Neural cell (in vitro differentiated cells): ENCODE results near the gene MOB3B. TPM values are rescaled to one million over a fixed set of nuclear protein-coding genes. Genes with fewer than 3 reads are reported as not detected.
A peak's percentile ranks its signal among the peaks of the same experiment; 100 is the strongest.

Experiments
- H2AFZ ChIP-seq: fragments of 200-600, 300-800 bp; sonication (generic), shearing (Covaris generic); 2 replicates; pipeline ENCODE4 v1.6.0; 2014; ENCODE audit warnings: low read depth, mild to moderate bottlenecking, antibody characterized with exemption, low read length, moderate library complexity
- H3F3A ChIP-seq: fragments of 200-600 bp; shearing (Covaris generic); 2 replicates; pipeline ENCODE4 v1.6.1; 2016; ENCODE audit warnings: mild to moderate bottlenecking, moderate library complexity, mixed read lengths, antibody characterized with exemption, low read length; ENCODE audit not compliant: insufficient read depth, poor library complexity, severe bottlenecking
- H3K27ac ChIP-seq: fragments of 200-600, 300-800 bp; sonication (generic), shearing (Covaris generic); 2 replicates; pipeline ENCODE4 v1.5.1; 2014; ENCODE audit warnings: mild to moderate bottlenecking, low read length, moderate library complexity
- H3K27me3 ChIP-seq: fragments of 300-800, 200-600 bp; sonication (generic), shearing (Covaris generic); 2 replicates; pipeline ENCODE4 v1.6.0; 2014; ENCODE audit warnings: mild to moderate bottlenecking, low read depth, low read length, moderate library complexity; ENCODE audit not compliant: insufficient read depth
- H3K36me3 ChIP-seq: fragments of 300-800, 200-600 bp; sonication (generic), shearing (Covaris generic); 2 replicates; pipeline ENCODE4 v1.5.1; 2014; ENCODE audit warnings: mild to moderate bottlenecking, antibody characterized with exemption, low read length, moderate library complexity; ENCODE audit not compliant: insufficient read depth
- H3K4me2 ChIP-seq: fragments of 300-800, 200-600 bp; sonication (generic), shearing (Covaris generic); 2 replicates; pipeline ENCODE4 v1.6.0; 2014; ENCODE audit warnings: mild to moderate bottlenecking, low read length
- H3K4me3 ChIP-seq: fragments of 300-800, 200-600 bp; sonication (generic), shearing (Covaris generic); 2 replicates; pipeline ENCODE4 v1.5.1; 2014; ENCODE audit warnings: mild to moderate bottlenecking, low read length, moderate library complexity
- H3K79me2 ChIP-seq: fragments of 200-600 bp; shearing (Covaris generic); replicated peaks from 2 replicates; pipeline ENCODE4 v1.6.0; 2014; ENCODE audit warnings: mild to moderate bottlenecking, low read length, moderate library complexity; ENCODE audit not compliant: insufficient read depth
- H3K9ac ChIP-seq: fragments of 300-800, 200-600 bp; sonication (generic), shearing (Covaris generic); 2 replicates; pipeline ENCODE4 v1.6.1; 2016; ENCODE audit warnings: mild to moderate bottlenecking, low read length, mixed read lengths
- H3K9me2 ChIP-seq: fragments of 200-600 bp; shearing (Covaris generic); 2 replicates; pipeline ENCODE4 v1.6.1; 2016; ENCODE audit warnings: mild to moderate bottlenecking, low read length, mixed read lengths; ENCODE audit not compliant: insufficient read depth
- H3K9me3 ChIP-seq: fragments of 200-600, 300-800 bp; sonication (generic), shearing (Covaris generic); 2 replicates; pipeline ENCODE4 v1.6.1; 2016; ENCODE audit warnings: mild to moderate bottlenecking, mixed run types, low read length, moderate library complexity, mixed read lengths
- H4K20me1 ChIP-seq: fragments of 200-600 bp; shearing (Covaris generic); 2 replicates; pipeline ENCODE4 v1.6.1; 2016; ENCODE audit warnings: mild to moderate bottlenecking, mixed run types; ENCODE audit not compliant: insufficient read depth
- CTCF ChIP-seq: fragments of 450-650 bp; IDR thresholded peaks from 2 replicates; pipeline ENCODE4 v1.5.1; 2014; ENCODE audit warnings: antibody characterized with exemption, mild to moderate bottlenecking, moderate library complexity; ENCODE audit not compliant: poor library complexity, severe bottlenecking
- EP300 ChIP-seq: fragments of 450-650 bp; conservative IDR thresholded peaks from 2 replicates; pipeline ENCODE4 v1.6.1; 2014; ENCODE audit warnings: antibody characterized with exemption, mild to moderate bottlenecking, moderate library complexity; ENCODE audit not compliant: poor library complexity, severe bottlenecking
- EZH2 ChIP-seq: fragments of 200-600, 300-800 bp; shearing (Covaris generic), sonication (generic); IDR thresholded peaks from 2 replicates; pipeline ENCODE4 v1.6.1; 2014; ENCODE audit warnings: antibody characterized with exemption, low read length, borderline replicate concordance, mild to moderate bottlenecking; ENCODE audit not compliant: insufficient read depth, poor library complexity, severe bottlenecking
- MXI1 ChIP-seq: fragments of 450-650 bp; conservative IDR thresholded peaks from 2 replicates; pipeline ENCODE4 v1.6.1; 2014; ENCODE audit warnings: antibody characterized with exemption, mild to moderate bottlenecking; ENCODE audit not compliant: poor library complexity, severe bottlenecking
- POLR2AphosphoS5 ChIP-seq: IDR thresholded peaks from 2 replicates; pipeline ENCODE4 v1.6.1; 2012
- RAD21 ChIP-seq: fragments of 450-650 bp; conservative IDR thresholded peaks from 2 replicates; pipeline ENCODE4 v1.6.1; 2014; ENCODE audit warnings: antibody characterized with exemption, mild to moderate bottlenecking, moderate library complexity
- REST ChIP-seq: IDR thresholded peaks from 2 replicates; pipeline ENCODE4 v1.6.1; 2012; ENCODE audit warnings: borderline replicate concordance
- SMC3 ChIP-seq: fragments of 450-650 bp; conservative IDR thresholded peaks from 2 replicates; pipeline ENCODE4 v1.6.1; 2014; ENCODE audit warnings: antibody characterized with exemption, mild to moderate bottlenecking, moderate library complexity; ENCODE audit not compliant: poor library complexity
- TAF1 ChIP-seq: IDR thresholded peaks from 2 replicates; pipeline ENCODE4 v1.6.1; 2012; ENCODE audit warnings: low read depth
- polyA plus RNA-seq: library from polyadenylated mRNA; depleted of rRNA; stranded (reverse); fragments of >200 nt; gene quantifications from 2 replicates; pipeline ENCODE4 v1.2.3, GENCODE V29; 2014

MOB3B gene
- polyA plus RNA-seq, 1 donor from 2014 or later = 1.8 TPM

GRCh38 chr9:27335075-27335474, 194.5 kb downstream of the MOB3B start:
- Histone ChIP-seq H2AFZ (no peak overlapping the region), H3K27ac (no peak overlapping the region), H3K4me3 (no peak overlapping the region), H3K9me2 (no peaks in the 10 kb centered on the region), H4K20me1 (no peaks in the 10 kb centered on the region), H3K36me3 (no peaks in the 10 kb centered on the region), H3K79me2 (no peaks in the 10 kb centered on the region), H3K27me3 (no peaks in the 10 kb centered on the region), H3K9me3 (no peaks in the 10 kb centered on the region), H3K4me2 (no peak overlapping the region), H3K9ac (no peak overlapping the region), H3F3A (no peaks in the 10 kb centered on the region)
- TF ChIP-seq CTCF (no peak), SMC3 (no peak), MXI1 (no peak), EP300 (no peak), REST (no peak), TAF1 (no peak), EZH2 (no peak), POLR2AphosphoS5 (no peak)

GRCh38 chr9:27333241-27334052, 196.2 kb downstream of the MOB3B start:
- H3K9ac ChIP-seq = no peak overlapping the region
- no peak overlapping the region for H3K27ac ChIP-seq
- no peaks in the 10 kb centered on the region for H3K9me3 ChIP-seq
- H3K27me3 ChIP-seq = no peaks in the 10 kb centered on the region
- TF ChIP-seq EZH2 = no peak
- TF ChIP-seq POLR2AphosphoS5 = no peak
- TF ChIP-seq EP300 = no peak
- TF ChIP-seq MXI1 = no peak
- peak; percentile 92 for TF ChIP-seq RAD21
- TF ChIP-seq SMC3 = peak; percentile 95
- TF ChIP-seq REST = no peak
- peak; percentile 89 for TF ChIP-seq CTCF
- no peak for TF ChIP-seq TAF1
- no peaks in the 10 kb centered on the region for H3F3A ChIP-seq
- H3K36me3 ChIP-seq = no peaks in the 10 kb centered on the region
- H3K4me2 ChIP-seq = no peak overlapping the region
- no peak overlapping the region for H3K4me3 ChIP-seq
- no peak overlapping the region for H2AFZ ChIP-seq
- H3K79me2 ChIP-seq = no peaks in the 10 kb centered on the region
- H3K9me2 ChIP-seq = no peaks in the 10 kb centered on the region
- no peaks in the 10 kb centered on the region for H4K20me1 ChIP-seq
